Smooth muscle cell (in vitro differentiated cells): Measurements from ENCODE around the gene SPATA18. TPM values are rescaled to one million over a fixed set of nuclear protein-coding genes. Genes with fewer than 3 reads are reported as not detected.
A peak's percentile ranks its signal among the peaks of the same experiment; 100 is the strongest.

Experiments
- DNase-seq: peaks from one replicate; lab custom pipeline; 2025; ENCODE audit not compliant: unreplicated experiment; lab: John Stamatoyannopoulos, UW
- H2AFZ ChIP-seq: fragments of 200-600 bp; sonication (generic); 2 replicates; pipeline ENCODE4 v1.6.0; 2016; ENCODE audit warnings: antibody characterized with exemption, low read depth, mild to moderate bottlenecking
- H3F3A ChIP-seq: fragments of 200-600 bp; sonication (generic); 2 replicates; pipeline ENCODE4 v1.6.0; 2017; ENCODE audit warnings: antibody characterized with exemption, low read depth
- H3K27ac ChIP-seq: fragments of 200-600 bp; sonication (generic); 2 replicates; pipeline ENCODE4 v1.5.1; 2016; ENCODE audit warnings: low read depth, mild to moderate bottlenecking
- H3K27me3 ChIP-seq: fragments of 200-600 bp; sonication (generic); 2 replicates; pipeline ENCODE4 v1.6.1; 2016; ENCODE audit warnings: low read depth, mild to moderate bottlenecking
- H3K36me3 ChIP-seq: fragments of 200-600 bp; sonication (generic); 2 replicates; pipeline ENCODE4 v1.5.1; 2016; ENCODE audit warnings: low read depth
- H3K4me1 ChIP-seq: fragments of 200-600 bp; sonication (generic); 2 replicates; pipeline ENCODE4 v1.5.1; 2016; ENCODE audit warnings: low read depth
- H3K4me2 ChIP-seq: fragments of 200-600 bp; sonication (generic); 2 replicates; pipeline ENCODE4 v1.6.0; 2016; ENCODE audit warnings: mild to moderate bottlenecking
- H3K4me3 ChIP-seq: fragments of 200-600 bp; sonication (generic); 2 replicates; pipeline ENCODE4 v1.5.1; 2016; ENCODE audit warnings: mild to moderate bottlenecking
- H3K79me2 ChIP-seq: fragments of 200-600 bp; sonication (generic); 2 replicates; pipeline ENCODE4 v1.6.0; 2016; ENCODE audit warnings: low read depth, mild to moderate bottlenecking
- H3K9ac ChIP-seq: fragments of 200-600 bp; sonication (generic); 2 replicates; pipeline ENCODE4 v1.6.0; 2016; ENCODE audit warnings: low read depth
- H3K9me3 ChIP-seq: fragments of 200-600 bp; sonication (generic); replicated peaks from 2 replicates; pipeline ENCODE4 v1.5.1; 2016; ENCODE audit warnings: low read depth
- H4K20me1 ChIP-seq: fragments of 200-600 bp; sonication (generic); 2 replicates; pipeline ENCODE4 v1.6.0; 2016; ENCODE audit warnings: low read depth
- WGBS: methylation state at CpG from one replicate; pipeline ENCODE4 v1.1.7; 2016; ENCODE audit warnings: low lambda C conversion rate; 5-methylcytosine and 5-hydroxymethylcytosine counted together
- polyA plus RNA-seq: library from polyadenylated mRNA; unstranded; fragments of >200 nt; fragmentation: Nextera tagmentation; extraction: Ambion mirVana; gene quantifications from 2 replicates; pipeline ENCODE4 v1.2.1, GENCODE V29; 2016
- total RNA-seq: library from RNA; depleted of rRNA; stranded (reverse); fragments of >200 nt; gene quantifications from 2 replicates; pipeline ENCODE4 v1.2.3, GENCODE V29; 2014
- TF ChIP-seq, protein P1 (sequence below): fragments of 200-600 bp; sonication (generic); IDR thresholded peaks from 2 replicates; pipeline ENCODE4 v1.5.1; 2017; ENCODE audit warnings: borderline replicate concordance, mild to moderate bottlenecking, antibody characterized with exemption; ENCODE audit not compliant: insufficient read depth, poor library complexity, severe bottlenecking

SPATA18 gene
- total and polyA plus RNA-seq, 2 experiments from 2014 or later: 8.9 to 21.2 TPM

DNA sequence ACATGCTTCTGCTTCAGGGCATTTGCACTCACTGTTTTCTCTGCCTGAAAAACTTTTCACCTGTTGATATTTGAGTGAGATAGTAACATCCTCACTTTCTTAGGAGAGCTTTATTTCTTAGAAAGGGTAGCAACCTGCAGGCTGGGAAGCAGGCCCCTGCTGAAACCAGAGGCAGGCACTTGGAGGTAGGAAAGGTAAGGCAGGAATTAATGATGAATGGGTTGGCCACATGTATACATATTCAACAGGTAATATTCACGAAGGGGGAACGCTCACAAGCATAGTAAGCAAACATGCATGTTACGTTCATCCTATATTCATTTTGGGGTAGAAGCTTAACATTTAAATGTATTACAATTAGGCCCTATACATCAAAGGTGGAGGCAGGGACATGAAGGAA, 3.1 kb downstream of the SPATA18 start:
- Histone ChIP-seq H3K9ac (no peak overlapping the region), H2AFZ (no peak overlapping the region), H3K4me1 (peaks cover 21% of the 10 kb centered on the region), H3K27me3 (no peaks in the 10 kb centered on the region), H3K4me2 (no peak overlapping the region), H3F3A (peaks cover 7% of the 10 kb centered on the region), H3K36me3 (no peaks in the 10 kb centered on the region), H3K9me3 (no peaks in the 10 kb centered on the region), H4K20me1 (peaks cover 3% of the 10 kb centered on the region), H3K4me3 (no peak overlapping the region), H3K27ac (no peak overlapping the region), H3K79me2 (no peaks in the 10 kb centered on the region)
- 97% methylated on average over 3 of the region's 3 CpGs for WGBS
- no peak for DNase-seq
- TF ChIP-seq, protein P1, sequence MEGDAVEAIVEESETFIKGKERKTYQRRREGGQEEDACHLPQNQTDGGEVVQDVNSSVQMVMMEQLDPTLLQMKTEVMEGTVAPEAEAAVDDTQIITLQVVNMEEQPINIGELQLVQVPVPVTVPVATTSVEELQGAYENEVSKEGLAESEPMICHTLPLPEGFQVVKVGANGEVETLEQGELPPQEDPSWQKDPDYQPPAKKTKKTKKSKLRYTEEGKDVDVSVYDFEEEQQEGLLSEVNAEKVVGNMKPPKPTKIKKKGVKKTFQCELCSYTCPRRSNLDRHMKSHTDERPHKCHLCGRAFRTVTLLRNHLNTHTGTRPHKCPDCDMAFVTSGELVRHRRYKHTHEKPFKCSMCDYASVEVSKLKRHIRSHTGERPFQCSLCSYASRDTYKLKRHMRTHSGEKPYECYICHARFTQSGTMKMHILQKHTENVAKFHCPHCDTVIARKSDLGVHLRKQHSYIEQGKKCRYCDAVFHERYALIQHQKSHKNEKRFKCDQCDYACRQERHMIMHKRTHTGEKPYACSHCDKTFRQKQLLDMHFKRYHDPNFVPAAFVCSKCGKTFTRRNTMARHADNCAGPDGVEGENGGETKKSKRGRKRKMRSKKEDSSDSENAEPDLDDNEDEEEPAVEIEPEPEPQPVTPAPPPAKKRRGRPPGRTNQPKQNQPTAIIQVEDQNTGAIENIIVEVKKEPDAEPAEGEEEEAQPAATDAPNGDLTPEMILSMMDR: no peak

DNA sequence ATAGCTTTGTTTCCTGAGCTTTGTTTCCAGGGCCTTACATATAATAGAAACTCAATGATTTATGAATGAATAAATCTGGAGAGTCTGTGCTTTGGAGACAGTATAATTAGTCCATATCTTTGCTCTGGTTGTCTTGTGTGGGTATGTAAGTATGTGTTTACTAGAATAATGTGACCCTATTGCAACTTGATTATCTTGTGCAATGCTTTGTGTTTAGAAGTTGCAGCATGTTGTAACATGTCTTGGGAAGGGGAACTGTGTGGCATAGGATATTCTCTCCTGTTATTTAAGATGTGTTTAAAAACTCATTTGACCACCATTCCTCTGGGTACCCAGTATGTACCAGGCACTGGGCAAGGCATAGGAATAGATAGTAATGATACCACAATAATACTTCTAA, 6.1 kb downstream of the SPATA18 start:
- Histone ChIP-seq H3K4me2 (peak overlapping the region; percentile 50), H3K79me2 (no peaks in the 10 kb centered on the region), H3K9ac (no peak overlapping the region), H3F3A (no peaks in the 10 kb centered on the region), H3K4me1 (peaks cover 14% of the 10 kb centered on the region), H3K36me3 (no peaks in the 10 kb centered on the region), H3K4me3 (no peak overlapping the region), H4K20me1 (peaks cover 3% of the 10 kb centered on the region), H2AFZ (no peak overlapping the region), H3K27ac (no peak overlapping the region), H3K27me3 (no peaks in the 10 kb centered on the region), H3K9me3 (no peaks in the 10 kb centered on the region)
- no peak for DNase-seq
- TF ChIP-seq, protein P1: no peak

DNA sequence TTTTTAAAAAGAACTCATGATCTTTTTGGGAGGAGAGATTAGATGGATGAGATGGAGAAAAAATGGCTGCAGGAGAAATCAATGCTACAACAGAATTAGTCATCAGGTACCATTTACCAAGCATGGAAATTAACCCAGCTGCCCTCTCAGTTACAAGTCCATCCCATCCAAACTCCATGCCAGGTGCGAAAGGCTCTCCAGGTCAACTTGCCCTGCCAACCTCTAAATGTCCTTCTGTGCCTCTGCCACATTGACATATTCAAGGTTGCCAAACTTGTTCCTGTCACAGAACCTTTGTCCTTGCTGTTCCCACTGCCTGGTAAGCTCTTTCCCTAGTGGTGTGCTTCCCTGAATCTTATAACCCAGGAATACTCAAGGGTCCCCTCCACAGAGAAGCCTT, 7.2 kb downstream of the SPATA18 start:
- Histone ChIP-seq H4K20me1 (peaks cover 3% of the 10 kb centered on the region), H3F3A (no peaks in the 10 kb centered on the region), H3K79me2 (no peaks in the 10 kb centered on the region), H3K4me2 (no peak overlapping the region), H3K27ac (no peak overlapping the region), H3K4me1 (peaks cover 8% of the 10 kb centered on the region), H3K9ac (no peak overlapping the region), H3K36me3 (no peaks in the 10 kb centered on the region), H3K27me3 (no peaks in the 10 kb centered on the region), H3K9me3 (no peaks in the 10 kb centered on the region), H3K4me3 (no peak overlapping the region), H2AFZ (no peak overlapping the region)
- no peak for DNase-seq
- WGBS: 100% methylated on average over 1 of the region's 1 CpG
- TF ChIP-seq, protein P1: no peak

DNA sequence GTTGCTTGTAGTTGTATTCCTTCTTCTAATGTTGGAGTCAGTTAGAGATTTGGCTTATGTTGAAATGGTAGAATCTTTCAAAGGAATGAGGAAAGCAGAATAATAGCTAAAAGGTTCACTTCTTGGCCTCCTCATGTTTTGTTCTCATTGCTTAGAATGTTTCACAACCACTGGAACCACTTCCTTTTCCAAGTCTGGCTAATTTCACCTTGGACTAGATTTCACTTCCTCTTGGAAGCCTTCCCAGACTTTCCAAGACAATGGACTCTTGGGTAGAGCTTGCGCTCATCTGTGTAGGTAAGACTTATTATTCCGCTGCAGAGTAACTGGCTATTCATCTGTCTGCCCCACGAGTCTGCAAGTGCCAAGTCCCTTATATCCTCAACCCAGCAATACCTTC, 8.3 kb downstream of the SPATA18 start:
- H3K9ac ChIP-seq: no peak overlapping the region
- H3K27me3 ChIP-seq: no peaks in the 10 kb centered on the region
- peaks cover 8% of the 10 kb centered on the region for H3K4me1 ChIP-seq
- no peak for DNase-seq
- H3K36me3 ChIP-seq: no peaks in the 10 kb centered on the region
- H4K20me1 ChIP-seq: peaks cover 3% of the 10 kb centered on the region
- no peaks in the 10 kb centered on the region for H3K79me2 ChIP-seq
- WGBS: 97% methylated on average over 3 of the region's 3 CpGs
- H3K4me3 ChIP-seq: no peak overlapping the region
- H3K4me2 ChIP-seq: no peak overlapping the region
- H2AFZ ChIP-seq: no peak overlapping the region
- TF ChIP-seq, protein P1: no peak
- H3K9me3 ChIP-seq: no peaks in the 10 kb centered on the region
- H3K27ac ChIP-seq: no peak overlapping the region
- no peaks in the 10 kb centered on the region for H3F3A ChIP-seq
